Measurements from ENCODE around the gene MYDGF.

The MYDGF gene

GRCh38 chr19:4609878-4610511, 60.1 kb downstream of the MYDGF start:
- DNase-seq (ENCODE audit: low read depth in 1 of 2, low spot score in 1 of 2): no peak

Measured in activated T-helper 1 cell treated with anti-CD3 and anti-CD28 coated beads, Interleukin-2, amount 50 U/mL, for 16 hours (primary cell).